Ovary (tissue), 9 donors: ENCODE data around the gene GRAMD1B. TPM values are rescaled to one million over a fixed set of nuclear protein-coding genes. Genes with fewer than 3 reads are reported as not detected.

Source experiments
- DNase-seq, 5 donors: peaks; one replicate each; pipeline ENCODE4 v3.0.0-alpha.2; 2019 to 2020
- H3K27ac ChIP-seq, 2 donors: fragments of 200-600 bp; one replicate each; pipeline versions ENCODE4 v1.5.1 to v1.8.0; 2019 to 2022
- H3K27me3 ChIP-seq: fragments of 200-600 bp; one replicate; pipeline ENCODE4 v1.8.0; 2022
- H3K36me3 ChIP-seq: fragments of 200-600 bp; sonication (generic); one replicate; pipeline ENCODE4 v1.5.1; 2019
- H3K4me1 ChIP-seq: one replicate; pipeline ENCODE4 v1.8.1; 2013; ENCODE audit warnings: mild to moderate bottlenecking, moderate library complexity; ENCODE audit not compliant: insufficient read depth
- H3K4me3 ChIP-seq: fragments of 200-600 bp; sonication (generic); one replicate; pipeline ENCODE4 v1.5.1; 2017
- H3K9me3 ChIP-seq, 2 donors: fragments of 200-600 bp in 1 of 2; sonication (generic) in 1 of 2; one replicate each; pipeline versions ENCODE4 v1.5.1 to v1.8.1; 2013 to 2019; ENCODE audit warnings: mild to moderate bottlenecking in 1 of 2, moderate library complexity in 1 of 2
- EP300 ChIP-seq: sonication (generic); formaldehyde crosslinking; IDR thresholded peaks from one replicate; pipeline ENCODE4 v1.6.1; 2017; ENCODE audit warnings: antibody characterized with exemption
- POLR2A ChIP-seq: fragments of 450-650 bp; IDR thresholded peaks from one replicate; pipeline ENCODE4 v1.6.1; 2017; ENCODE audit warnings: antibody characterized with exemption, mild to moderate bottlenecking, moderate library complexity
- WGBS, 3 donors: extraction: QIAGEN DNeasy Blood & Tissue Kit in 1 of 3; methylation state at CpG; one replicate each; pipeline versions ENCODE4 v1.1.5 to v1.1.7; 2013 to 2017; 5-methylcytosine and 5-hydroxymethylcytosine counted together
- intact Hi-C, 4 donors: fragments of 100-400 bp; cut with DNase I; formaldehyde crosslinking; loops; one replicate each; pipeline versions ENCODE4 v1.11.0 to v1.15.1; 2022 to 2023
- polyA plus RNA-seq, 2 donors: library from polyadenylated mRNA; stranded (reverse); fragments of 200-250 nt in 1 of 2; fragments of 350-450 nt in 1 of 2; fragmentation: Illumina TruSeq in 1 of 2; extraction: RNeasy Lipid Tissue Mini Kit (QIAGEN cat#74804) in 1 of 2; gene quantifications; one replicate each; pipeline ENCODE4 v1.2.3, GENCODE V29; 2013 to 2014
- total RNA-seq, 7 donors: library from RNA; depleted of rRNA in 2 of 7; stranded (reverse); fragments of >200 nt in 2 of 7; fragmentation: NEBNext Ultra II Directional in 3 of 7; extraction: Animal tissue kit (Norgen Biotek cat#: 25700) in 3 of 7; gene quantifications; one replicate each; pipeline versions ENCODE4 v1.1.0 to v1.2.4, GENCODE V29; 2016 to 2023
- TF ChIP-seq, protein P1 (sequence below), 3 donors: fragments of 450-650 bp in 2 of 3; fragments of 200-600 bp in 1 of 3; IDR thresholded peaks; one replicate each; pipeline versions ENCODE4 v1.5.1 to v1.8.0; 2016 to 2022; ENCODE audit warnings: antibody characterized with exemption in 3 of 3, mild to moderate bottlenecking in 1 of 3
- donor health status: DM: no; HTN: no; CAD: no; lungs with moderate emphysema.
- donor health status: DM: no; HTN: no; CAD: no.
- donor health status: Bipolar disorder and iron deficiency.
- donor health status: DM: yes; HTN: yes; CAD: no.
- donor health status: DM: no; HTN: no; CAD: no.
- donor health status: DM: yes; HTN: yes; CAD: no.

Gene GRAMD1B
- total and polyA plus RNA-seq, 9 donors = 10.8 to 185 (median 25.4) TPM

DNA sequence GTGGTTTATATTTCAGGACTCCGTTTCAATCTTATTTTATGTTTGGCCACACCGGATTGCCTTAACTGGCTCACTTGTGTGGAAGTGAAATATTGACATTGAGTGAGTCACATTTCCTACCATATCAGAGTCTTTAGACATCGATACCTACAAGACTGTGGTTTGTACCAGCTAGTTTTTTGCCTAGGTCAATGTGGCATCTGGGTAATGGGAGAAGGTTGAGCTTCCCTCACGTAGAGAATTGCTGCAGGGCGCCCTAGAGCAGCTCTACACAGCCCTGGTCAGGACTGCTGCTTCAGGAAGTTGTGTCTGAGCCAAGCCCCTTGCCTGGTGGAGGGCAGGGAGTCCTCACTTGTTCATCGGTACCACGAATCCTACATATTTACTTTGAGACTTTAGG lies 1.6 kb downstream of the GRAMD1B start:
- Histone ChIP-seq H3K4me3 (no peak overlapping the region), H3K36me3 (no peaks in the 10 kb centered on the region), H3K4me1 (peaks cover 22% of the 10 kb centered on the region), H3K9me3 (no peaks in the 10 kb centered on the region), H3K27me3 (no peaks in the 10 kb centered on the region), H3K27ac (no peak overlapping the region)
- intact Hi-C loops = no loop called here
- TF ChIP-seq EP300 (no peak), POLR2A (no peak)
- TF ChIP-seq, protein P1, sequence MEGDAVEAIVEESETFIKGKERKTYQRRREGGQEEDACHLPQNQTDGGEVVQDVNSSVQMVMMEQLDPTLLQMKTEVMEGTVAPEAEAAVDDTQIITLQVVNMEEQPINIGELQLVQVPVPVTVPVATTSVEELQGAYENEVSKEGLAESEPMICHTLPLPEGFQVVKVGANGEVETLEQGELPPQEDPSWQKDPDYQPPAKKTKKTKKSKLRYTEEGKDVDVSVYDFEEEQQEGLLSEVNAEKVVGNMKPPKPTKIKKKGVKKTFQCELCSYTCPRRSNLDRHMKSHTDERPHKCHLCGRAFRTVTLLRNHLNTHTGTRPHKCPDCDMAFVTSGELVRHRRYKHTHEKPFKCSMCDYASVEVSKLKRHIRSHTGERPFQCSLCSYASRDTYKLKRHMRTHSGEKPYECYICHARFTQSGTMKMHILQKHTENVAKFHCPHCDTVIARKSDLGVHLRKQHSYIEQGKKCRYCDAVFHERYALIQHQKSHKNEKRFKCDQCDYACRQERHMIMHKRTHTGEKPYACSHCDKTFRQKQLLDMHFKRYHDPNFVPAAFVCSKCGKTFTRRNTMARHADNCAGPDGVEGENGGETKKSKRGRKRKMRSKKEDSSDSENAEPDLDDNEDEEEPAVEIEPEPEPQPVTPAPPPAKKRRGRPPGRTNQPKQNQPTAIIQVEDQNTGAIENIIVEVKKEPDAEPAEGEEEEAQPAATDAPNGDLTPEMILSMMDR (IDR thresholded peaks at IDR 0.05) = no peak
- 30 to 42% (median 36%) methylated on average over 7 of the region's 7 CpGs for WGBS, 3 donors
- no peak for DNase-seq

DNA sequence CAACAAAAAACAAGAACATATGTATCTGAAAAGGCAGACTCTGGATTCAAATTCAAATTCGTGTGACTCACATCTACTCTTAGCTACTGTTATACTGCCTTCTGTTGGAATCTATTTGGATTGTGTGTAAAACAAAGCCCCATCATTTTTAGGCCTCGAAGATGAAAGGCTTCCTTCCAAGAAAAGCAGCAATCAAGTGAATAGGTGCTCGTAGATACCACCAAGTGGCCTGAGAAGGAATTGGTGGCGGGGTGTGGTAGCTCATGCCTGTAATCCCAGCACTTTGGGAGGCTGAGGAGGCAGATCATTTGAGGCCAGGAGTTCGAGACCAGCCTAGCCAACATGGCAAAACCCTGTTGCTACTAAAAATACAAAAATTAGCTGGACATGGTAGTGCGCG lies 4.2 kb downstream of the GRAMD1B start:
- WGBS, 3 donors = 83 to 87% (median 86%) methylated on average over 7 of the region's 7 CpGs
- peaks cover 8% of the 10 kb centered on the region for H3K4me1 ChIP-seq
- no peaks in the 10 kb centered on the region for H3K36me3 ChIP-seq
- H3K27me3 ChIP-seq = no peaks in the 10 kb centered on the region
- no peak for DNase-seq
- no peak overlapping the region for H3K4me3 ChIP-seq
- TF ChIP-seq EP300 = no peak
- TF ChIP-seq POLR2A = no peak
- TF ChIP-seq, protein P1 (IDR thresholded peaks at IDR 0.05) = no peak
- no peaks in the 10 kb centered on the region for H3K9me3 ChIP-seq
- no peak overlapping the region for H3K27ac ChIP-seq
- intact Hi-C loops = no loop called here

DNA sequence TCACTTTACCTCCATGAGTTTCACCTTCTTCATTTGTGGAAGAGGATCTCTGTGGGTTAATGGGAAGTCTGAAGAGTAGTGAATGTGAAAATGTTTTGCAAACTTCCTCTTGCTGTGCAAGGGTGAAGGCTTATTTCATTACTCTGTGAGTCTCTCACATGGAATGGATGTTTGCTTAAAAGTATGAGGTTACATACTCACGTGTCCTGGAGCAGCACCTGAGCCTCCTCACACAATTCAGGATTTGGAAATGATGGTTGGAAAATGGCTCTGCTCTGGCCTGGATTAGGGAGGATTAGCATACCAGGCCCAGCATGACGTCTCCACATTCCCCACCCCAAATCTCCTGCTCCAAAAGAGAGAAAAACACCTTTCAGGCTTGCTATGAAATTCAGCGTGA lies 4.8 kb downstream of the GRAMD1B start:
- no peak for DNase-seq
- no peaks in the 10 kb centered on the region for H3K36me3 ChIP-seq
- H3K27ac ChIP-seq = no peak overlapping the region
- TF ChIP-seq, protein P1 (IDR thresholded peaks at IDR 0.05) = no peak
- TF ChIP-seq EP300 = no peak
- H3K4me1 ChIP-seq = peaks cover 4% of the 10 kb centered on the region
- no peaks in the 10 kb centered on the region for H3K27me3 ChIP-seq
- WGBS, 3 donors = 66 to 72% (median 66%) methylated on average over 3 of the region's 3 CpGs
- no peaks in the 10 kb centered on the region for H3K9me3 ChIP-seq
- intact Hi-C loops = no loop called here
- H3K4me3 ChIP-seq = no peak overlapping the region

DNA sequence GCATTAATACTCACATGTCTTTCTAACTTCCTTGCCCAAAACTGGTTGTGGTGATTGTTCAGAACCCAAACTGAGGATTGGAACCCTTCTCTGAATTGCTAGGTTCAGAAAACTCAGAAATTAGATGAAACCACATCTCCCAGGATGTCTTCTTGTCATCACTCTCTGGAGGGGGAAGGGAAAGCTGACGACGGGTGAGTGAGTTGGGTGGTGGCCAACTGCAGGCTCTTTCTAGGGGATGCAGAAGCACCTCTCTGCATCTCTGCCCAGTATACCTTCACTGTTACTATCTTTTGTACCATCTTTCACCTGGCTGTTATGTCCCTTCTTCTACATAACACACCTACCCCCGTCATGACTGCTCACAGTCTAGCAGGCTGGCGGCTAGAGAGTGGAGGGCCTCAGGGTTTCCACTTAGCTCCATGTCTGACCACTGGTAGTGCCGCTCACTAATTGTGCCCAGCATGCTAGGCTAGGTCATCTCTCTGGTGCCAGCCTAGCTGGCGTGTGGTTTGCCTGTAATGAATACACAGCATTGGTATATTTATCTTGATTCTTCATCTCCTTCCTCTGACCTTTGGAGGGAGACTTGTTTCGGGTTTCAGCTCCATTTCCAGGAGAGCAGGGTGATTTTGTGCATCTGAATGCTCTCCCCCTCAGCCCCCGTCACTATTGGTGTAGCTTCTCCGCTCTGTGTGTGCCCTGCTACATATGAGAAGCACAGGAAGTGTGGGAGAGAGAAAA lies 7.3 kb downstream of the GRAMD1B start:
- WGBS, 3 donors = 93 to 96% (median 93%) methylated on average over 9 of the region's 9 CpGs
- TF ChIP-seq, protein P1 (IDR thresholded peaks at IDR 0.05) = no peak
- TF ChIP-seq POLR2A = no peak
- TF ChIP-seq EP300 = no peak
- H3K9me3 ChIP-seq = no peaks in the 10 kb centered on the region
- H3K4me1 ChIP-seq = no peaks in the 10 kb centered on the region
- H3K27ac ChIP-seq = no peak overlapping the region
- no peaks in the 10 kb centered on the region for H3K36me3 ChIP-seq
- no peak overlapping the region for H3K4me3 ChIP-seq
- no peaks in the 10 kb centered on the region for H3K27me3 ChIP-seq
- no peak for DNase-seq
- intact Hi-C loops = no loop called here
